B cell (primary cell): Measurements from ENCODE around the gene LSM14A. TPM values are rescaled to one million over a fixed set of nuclear protein-coding genes. Genes with fewer than 3 reads are reported as not detected.

Experiments used
- ATAC-seq: fragments of 200-7000 bp; cut with Tn5 transposase; one replicate; pipeline ENCODE4 v1.10.0; 2021; ENCODE audit warnings: low read depth, mild to moderate bottlenecking, moderate number of reproducible peaks, moderate library complexity
- CTCF ChIA-PET: fragments of 350-600 bp; sonication (Branson Sonifier 250); formaldehyde crosslinking; loops from one replicate; lab custom pipeline; 2021; ENCODE audit warnings: antibody characterized with exemption, inconsistent platforms; lab: Charles Lee
- POLR2A ChIA-PET: fragments of 350-600 bp; sonication (Branson Sonifier 250); formaldehyde crosslinking; loops from one replicate; lab custom pipeline; 2021; ENCODE audit warnings: antibody characterized with exemption; lab: Charles Lee
- DNase-seq: peaks from one replicate; pipeline ENCODE4 v3.0.0; 2013
- H2AFZ ChIP-seq: 2 replicates; pipeline ENCODE4 v1.6.1; 2012; ENCODE audit warnings: mild to moderate bottlenecking, low read depth, low read length; ENCODE audit not compliant: insufficient read depth, poor library complexity, severe bottlenecking
- H3K27ac ChIP-seq, 2 donors: 1 replicate in 1 of 2; 2 replicates in 1 of 2; pipeline ENCODE4 v1.5.1; 2012 to 2013; ENCODE audit warnings: low read length in 2 of 2, mild to moderate bottlenecking in 2 of 2, moderate library complexity in 1 of 2
- H3K27me3 ChIP-seq, 4 experiments: fragments of 200-600 bp in 1 of 4; sonication (generic) in 1 of 4; replicated peaks in 1 of 4; 1 replicate in 2 of 4; 2 replicates in 2 of 4; pipeline versions ENCODE4 v1.6.1 to v1.7.0; 2013 to 2016; ENCODE audit warnings: low read length in 3 of 4, mild to moderate bottlenecking in 2 of 4, mixed read lengths in 1 of 4, moderate library complexity in 1 of 4; ENCODE audit not compliant: insufficient read depth in 4 of 4, control insufficient read depth in 3 of 4; ENCODE audit errors: control extremely low read depth in 1 of 4
- H3K36me3 ChIP-seq, 2 experiments: replicated peaks in 1 of 2; 1 replicate in 1 of 2; 2 replicates in 1 of 2; pipeline versions ENCODE4 v1.6.1 to v1.7.1; 2013; ENCODE audit warnings: low read length in 1 of 2; ENCODE audit not compliant: insufficient read depth in 2 of 2, control insufficient read depth in 1 of 2; ENCODE audit errors: control extremely low read depth in 1 of 2, extremely low read depth in 1 of 2
- H3K4me1 ChIP-seq, 2 donors: fragments of 200-600 bp in 1 of 2; sonication (generic) in 1 of 2; 1 replicate in 1 of 2; 2 replicates in 1 of 2; pipeline versions ENCODE4 v1.5.1 to v1.6.1; 2013 to 2017; ENCODE audit warnings: low read length in 2 of 2; ENCODE audit not compliant: control insufficient read depth in 2 of 2, insufficient read depth in 2 of 2
- H3K4me2 ChIP-seq: replicated peaks from 2 replicates; pipeline ENCODE3; 2012; ENCODE audit warnings: mild to moderate bottlenecking, low read depth, low read length; ENCODE audit not compliant: poor library complexity, severe bottlenecking
- H3K4me3 ChIP-seq, 5 experiments: fragments of 200-600 bp in 1 of 5; sonication (generic) in 1 of 5; 1 replicate in 3 of 5; 2 replicates in 2 of 5; pipeline versions ENCODE4 v1.5.1 to v1.7.0; 2011 to 2016; ENCODE audit warnings: low read length in 4 of 5, mild to moderate bottlenecking in 4 of 5, low read depth in 2 of 5, control low read depth in 1 of 5, moderate library complexity in 1 of 5; ENCODE audit not compliant: insufficient read depth in 1 of 5; ENCODE audit errors: control extremely low read depth in 1 of 5, extremely low read depth in 1 of 5
- H3K79me2 ChIP-seq: fragments of 200-600 bp; sonication (generic); one replicate; pipeline ENCODE4 v1.6.0; 2016; ENCODE audit warnings: low read length; ENCODE audit not compliant: control insufficient read depth, insufficient read depth
- H3K9ac ChIP-seq: fragments of 200-600 bp; sonication (generic); 2 replicates; pipeline ENCODE4 v1.6.1; 2017; ENCODE audit warnings: mild to moderate bottlenecking, low read length, moderate library complexity
- H3K9me3 ChIP-seq, 3 donors: one replicate each; pipeline versions ENCODE4 v1.6.1 to v1.7.1; 2013; ENCODE audit warnings: low read length in 2 of 3; ENCODE audit not compliant: control insufficient read depth in 2 of 3, insufficient read depth in 1 of 3; ENCODE audit errors: control extremely low read depth in 1 of 3
- H4K20me1 ChIP-seq: 2 replicates; pipeline ENCODE4 v1.6.0; 2012; ENCODE audit warnings: mild to moderate bottlenecking, low read length; ENCODE audit not compliant: insufficient read depth, control insufficient read depth, poor library complexity, severe bottlenecking
- H3K27ac Mint-ChIP-seq: one replicate; pipeline ENCODE4 v1.8.0; 2021; ENCODE audit warnings: mixed read lengths
- H3K27me3 Mint-ChIP-seq: one replicate; pipeline ENCODE4 v1.8.0; 2021; ENCODE audit warnings: mixed read lengths
- H3K4me1 Mint-ChIP-seq: one replicate; pipeline ENCODE4 v1.8.0; 2021; ENCODE audit warnings: mixed read lengths
- H3K4me3 Mint-ChIP-seq: one replicate; pipeline ENCODE4 v1.8.0; 2021; ENCODE audit warnings: mixed read lengths
- H3K9me3 Mint-ChIP-seq: one replicate; pipeline ENCODE4 v1.8.0; 2022; ENCODE audit warnings: mixed read lengths; ENCODE audit not compliant: insufficient read depth
- EZH2 ChIP-seq: IDR thresholded peaks from 2 replicates; pipeline ENCODE4 v1.6.1; 2012; ENCODE audit warnings: borderline replicate concordance, low read depth, mild to moderate bottlenecking, moderate library complexity, low read length; ENCODE audit not compliant: insufficient read depth, poor library complexity, severe bottlenecking
- WGBS: methylation state at CpG from one replicate; pipeline ENCODE4 v1.1.5; 2013; ENCODE audit warnings: missing lambda C conversion rate; ENCODE audit not compliant: insufficient coverage; 5-methylcytosine and 5-hydroxymethylcytosine counted together
- intact Hi-C: fragments of 100-400 bp; cut with micrococcal nuclease; formaldehyde crosslinking; loops from one replicate; pipeline ENCODE4 v1.10.0; 2022
- polyA plus RNA-seq: library from polyadenylated mRNA; depleted of rRNA; stranded (reverse); fragments of >200 nt; gene quantifications from 2 replicates; pipeline ENCODE4 v1.2.3, GENCODE V29; 2012
- total RNA-seq, 2 donors: library from RNA; stranded (reverse); fragments of 120-200 nt in 1 of 2; gene quantifications; 1 replicate in 1 of 2; 2 replicates in 1 of 2; pipeline versions ENCODE4 v1.2.3 to v1.2.4, GENCODE V29; 2013 to 2022
- TF ChIP-seq, protein P1 (sequence below): fragments of 200-600 bp; IDR thresholded peaks from one replicate; pipeline ENCODE4 v1.8.0; 2022; ENCODE audit warnings: antibody characterized with exemption, mild to moderate bottlenecking

Gene LSM14A
- total and polyA plus RNA-seq, 2 donors (not counting 1 experiment from before 2014, with no cell fraction given) = 90.7 to 163 TPM

DNA sequence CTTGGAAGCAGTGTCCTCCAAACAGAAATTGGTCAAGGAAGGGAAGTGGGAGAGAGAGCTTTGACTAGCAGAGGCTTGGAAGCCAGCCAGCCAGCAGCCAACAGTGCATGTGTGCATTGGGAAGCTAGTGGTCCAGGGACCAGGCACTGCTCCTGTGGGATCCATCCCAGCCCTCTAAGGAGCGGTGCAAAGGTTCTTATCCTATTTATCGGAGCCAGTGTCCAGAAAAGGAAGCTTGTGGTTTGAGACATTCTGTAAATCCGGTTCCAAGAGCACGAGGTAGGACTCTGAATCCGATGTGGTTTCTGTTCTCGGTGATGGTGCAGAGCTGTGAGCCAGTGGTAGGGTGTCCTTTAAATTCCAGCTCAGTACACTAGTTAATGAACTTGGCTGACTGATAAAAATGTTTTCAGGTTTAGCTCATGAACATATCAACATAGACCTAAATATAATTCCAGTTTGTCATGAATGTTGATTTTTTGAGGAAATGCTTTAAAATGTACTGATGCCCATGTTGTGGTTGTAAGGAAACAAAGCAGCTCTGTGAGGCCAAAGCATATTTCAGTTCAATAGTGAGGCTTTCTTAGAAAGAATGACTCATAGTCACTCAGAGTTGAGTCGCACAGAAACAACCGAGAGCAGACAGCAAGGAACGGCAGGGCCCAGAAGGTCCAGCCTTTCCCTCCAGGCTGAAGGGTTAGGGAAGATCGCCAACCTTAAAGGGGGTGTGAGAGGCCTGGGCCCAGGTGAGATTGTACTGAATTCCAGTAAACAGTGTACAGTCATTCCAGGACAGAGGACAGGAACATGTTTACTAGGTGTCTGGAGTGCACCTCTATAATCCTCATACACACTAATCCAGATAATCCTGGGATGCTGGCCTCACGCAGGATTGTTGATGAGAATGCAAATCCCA is 60.5 kb downstream of the LSM14A start:
- Histone ChIP-seq H3K36me3 (peaks cover 1 to 27% of the 10 kb centered on the region in 2 experiments), H3K9me3 (peaks cover 0 to 1% (median 0%) of the 10 kb centered on the region in 3 donors), H3K4me2 (no peak overlapping the region), H3K27ac (no peak overlapping the region), H4K20me1 (no peaks in the 10 kb centered on the region), H3K4me1 (peaks cover 0 to 8% of the 10 kb centered on the region in 2 donors), H2AFZ (no peak overlapping the region), H3K27me3 (no peaks in the 10 kb centered on the region), H3K4me3 (no peak overlapping the region), H3K79me2 (no peaks in the 10 kb centered on the region), H3K9ac (no peak overlapping the region)
- peaks cover 10% of the 10 kb centered on the region for H3K4me1 Mint-ChIP-seq
- intact Hi-C loops = no loop called here
- POLR2A ChIA-PET = no interaction called here
- no peak for ATAC-seq
- WGBS = 26% methylated on average over 7 of the region's 11 CpGs
- DNase-seq = no peak
- no peak for TF ChIP-seq EZH2
- TF ChIP-seq, protein P1, sequence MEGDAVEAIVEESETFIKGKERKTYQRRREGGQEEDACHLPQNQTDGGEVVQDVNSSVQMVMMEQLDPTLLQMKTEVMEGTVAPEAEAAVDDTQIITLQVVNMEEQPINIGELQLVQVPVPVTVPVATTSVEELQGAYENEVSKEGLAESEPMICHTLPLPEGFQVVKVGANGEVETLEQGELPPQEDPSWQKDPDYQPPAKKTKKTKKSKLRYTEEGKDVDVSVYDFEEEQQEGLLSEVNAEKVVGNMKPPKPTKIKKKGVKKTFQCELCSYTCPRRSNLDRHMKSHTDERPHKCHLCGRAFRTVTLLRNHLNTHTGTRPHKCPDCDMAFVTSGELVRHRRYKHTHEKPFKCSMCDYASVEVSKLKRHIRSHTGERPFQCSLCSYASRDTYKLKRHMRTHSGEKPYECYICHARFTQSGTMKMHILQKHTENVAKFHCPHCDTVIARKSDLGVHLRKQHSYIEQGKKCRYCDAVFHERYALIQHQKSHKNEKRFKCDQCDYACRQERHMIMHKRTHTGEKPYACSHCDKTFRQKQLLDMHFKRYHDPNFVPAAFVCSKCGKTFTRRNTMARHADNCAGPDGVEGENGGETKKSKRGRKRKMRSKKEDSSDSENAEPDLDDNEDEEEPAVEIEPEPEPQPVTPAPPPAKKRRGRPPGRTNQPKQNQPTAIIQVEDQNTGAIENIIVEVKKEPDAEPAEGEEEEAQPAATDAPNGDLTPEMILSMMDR = no peak
- H3K9me3 Mint-ChIP-seq = no peaks in the 10 kb centered on the region
- CTCF ChIA-PET = interaction anchor here (0.9 to 2.1 kb wide), 3 partner anchors 10 to 103 kb away, joined by 4 to 10 read pairs (median 4); no protein-coding TSS in a partner anchor
- H3K27ac Mint-ChIP-seq = peak overlapping the region; percentile 68
- H3K4me3 Mint-ChIP-seq = no peak overlapping the region
- no peaks in the 10 kb centered on the region for H3K27me3 Mint-ChIP-seq

DNA sequence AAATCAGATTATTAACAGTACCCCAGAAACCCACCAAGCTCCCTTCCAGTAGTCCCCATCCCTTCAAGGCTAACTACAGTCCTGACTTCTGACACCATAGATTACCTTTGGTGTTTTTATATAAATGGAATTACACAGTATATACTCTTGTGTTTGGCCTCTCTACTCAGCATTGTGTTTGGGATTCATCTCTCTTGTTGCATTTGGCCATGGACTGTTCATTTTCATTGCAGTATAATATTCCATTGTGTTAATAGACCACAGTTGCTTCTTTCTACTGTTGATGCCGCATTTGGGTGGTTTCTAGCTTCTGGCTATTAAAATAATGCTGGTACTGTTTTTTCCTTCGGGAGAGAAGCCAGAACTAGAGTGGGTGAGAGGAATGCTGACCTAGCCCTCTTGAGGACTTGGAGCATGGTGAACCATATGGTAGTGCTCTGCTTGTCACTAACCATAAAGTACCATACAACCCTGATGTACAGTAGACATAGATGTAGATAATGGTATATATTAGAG is 63.2 kb downstream of the LSM14A start:
- Histone ChIP-seq H3K9me3 (peaks cover 0 to 1% (median 0%) of the 10 kb centered on the region in 3 donors), H3K4me3 (no peak overlapping the region), H3K4me1 (peaks cover 0 to 8% of the 10 kb centered on the region in 2 donors), H4K20me1 (no peaks in the 10 kb centered on the region), H3K27me3 (no peaks in the 10 kb centered on the region), H3K4me2 (no peak overlapping the region), H3K27ac (no peak overlapping the region), H3K79me2 (no peaks in the 10 kb centered on the region), H3K9ac (no peak overlapping the region), H3K36me3 (peaks cover 0 to 6% of the 10 kb centered on the region in 2 experiments), H2AFZ (no peak overlapping the region)
- no peak overlapping the region for H3K27ac Mint-ChIP-seq
- H3K9me3 Mint-ChIP-seq = no peaks in the 10 kb centered on the region
- H3K4me1 Mint-ChIP-seq = peaks cover 10% of the 10 kb centered on the region
- TF ChIP-seq, protein P1 = no peak
- TF ChIP-seq EZH2 = no peak
- no peaks in the 10 kb centered on the region for H3K27me3 Mint-ChIP-seq
- no peak for ATAC-seq
- intact Hi-C loops = no loop called here
- H3K4me3 Mint-ChIP-seq = no peak overlapping the region
- no CpG with 5 or more reads among the region's 2 CpGs for WGBS
- DNase-seq = no peak
- CTCF ChIA-PET = no interaction called here
- POLR2A ChIA-PET = no interaction called here
